HG03565 (cell line): Measurements from ENCODE around the gene PLXNB2.

ENCODE experiments used
- ATAC-seq: cut with Tn5 transposase; IDR thresholded peaks from one replicate; pipeline ENCODE4 v1.9.1; 2021; ENCODE audit warnings: mild to moderate bottlenecking, moderate library complexity; ENCODE audit not compliant: unreplicated experiment

PLXNB2 gene

GRCh38 chr22:50311606-50312351, 4.3 kb upstream of the PLXNB2 start:
- no peak for ATAC-seq

GRCh38 chr22:50310949-50311444, 3.6 kb upstream of the PLXNB2 start:
- ATAC-seq = no peak

- no peak for ATAC-seq
These were observed 2.7 kb upstream of the PLXNB2 start for GRCh38 chr22:50310031-50310722.

GRCh38 chr22:50309601-50309991, 2.1 kb upstream of the PLXNB2 start:
- ATAC-seq = no peak

DNA sequence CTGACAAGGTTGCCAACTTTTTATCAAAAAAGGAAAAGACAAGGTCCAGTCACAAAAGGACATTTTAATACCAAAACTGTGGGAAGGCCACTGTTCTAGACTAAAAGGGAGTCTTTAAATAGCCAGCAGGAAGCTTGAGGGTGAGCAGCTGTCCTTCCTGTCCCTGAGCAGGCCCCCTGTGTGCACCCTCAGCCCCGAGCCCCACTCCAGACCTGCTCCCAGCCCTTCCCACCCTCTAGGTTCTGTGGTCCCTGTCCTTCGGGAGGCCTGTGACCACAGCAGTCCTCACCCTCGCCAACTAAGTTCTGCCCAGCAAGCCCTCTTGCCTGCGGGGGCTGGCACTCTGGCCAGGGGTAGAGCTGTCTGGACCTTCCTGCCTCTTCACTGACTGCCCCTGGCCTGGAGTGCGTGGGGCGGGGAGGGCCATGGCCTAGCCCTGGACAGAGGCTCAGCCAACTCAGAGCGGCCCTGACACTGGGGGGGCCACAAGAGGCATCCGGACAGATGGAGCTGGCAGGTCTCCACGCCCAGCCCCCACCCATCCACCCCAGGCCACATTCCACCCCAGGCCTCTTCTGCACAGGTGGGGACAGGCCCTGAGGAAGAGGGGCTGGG, 1.6 kb upstream of the PLXNB2 start:
- ATAC-seq = no peak

- ATAC-seq = no peak
These were observed 1.1 kb upstream of the PLXNB2 start for GRCh38 chr22:50308597-50308935.

DNA sequence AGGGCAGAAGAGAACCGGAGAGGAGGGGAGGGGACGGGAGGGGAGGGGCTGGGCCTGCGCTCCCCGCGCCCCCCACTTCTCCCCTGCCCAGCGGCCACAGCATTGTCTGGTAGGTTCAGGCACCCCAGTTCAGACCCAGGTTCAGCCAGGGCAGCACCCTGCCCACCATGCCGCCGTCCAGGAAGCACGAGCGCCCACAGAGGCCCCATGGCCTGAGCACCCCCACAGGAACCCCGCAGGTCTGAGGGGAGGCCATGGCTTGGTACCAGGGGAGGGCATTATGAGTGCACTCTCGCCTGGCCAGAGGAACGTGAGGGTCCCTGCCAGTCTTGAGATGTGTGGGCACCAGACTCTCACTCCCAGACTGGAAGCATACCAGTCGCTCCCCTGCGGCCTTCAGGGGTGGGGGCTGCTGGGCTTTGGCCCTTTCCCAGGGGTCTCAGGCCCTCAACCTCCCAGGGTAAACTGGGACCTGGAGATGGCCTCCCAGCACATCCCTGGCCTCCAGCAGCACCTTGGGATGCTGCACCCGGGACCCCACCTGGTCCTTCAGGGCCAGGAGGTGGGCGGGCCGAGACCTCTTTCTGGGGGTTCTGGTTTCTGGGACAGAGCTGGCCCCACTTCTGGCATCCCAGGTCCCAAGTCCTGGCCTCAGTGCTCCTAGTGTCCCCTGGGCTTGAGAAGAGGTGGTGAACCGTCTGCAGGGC, 597 bp upstream of the PLXNB2 start:
- ATAC-seq = no peak

DNA sequence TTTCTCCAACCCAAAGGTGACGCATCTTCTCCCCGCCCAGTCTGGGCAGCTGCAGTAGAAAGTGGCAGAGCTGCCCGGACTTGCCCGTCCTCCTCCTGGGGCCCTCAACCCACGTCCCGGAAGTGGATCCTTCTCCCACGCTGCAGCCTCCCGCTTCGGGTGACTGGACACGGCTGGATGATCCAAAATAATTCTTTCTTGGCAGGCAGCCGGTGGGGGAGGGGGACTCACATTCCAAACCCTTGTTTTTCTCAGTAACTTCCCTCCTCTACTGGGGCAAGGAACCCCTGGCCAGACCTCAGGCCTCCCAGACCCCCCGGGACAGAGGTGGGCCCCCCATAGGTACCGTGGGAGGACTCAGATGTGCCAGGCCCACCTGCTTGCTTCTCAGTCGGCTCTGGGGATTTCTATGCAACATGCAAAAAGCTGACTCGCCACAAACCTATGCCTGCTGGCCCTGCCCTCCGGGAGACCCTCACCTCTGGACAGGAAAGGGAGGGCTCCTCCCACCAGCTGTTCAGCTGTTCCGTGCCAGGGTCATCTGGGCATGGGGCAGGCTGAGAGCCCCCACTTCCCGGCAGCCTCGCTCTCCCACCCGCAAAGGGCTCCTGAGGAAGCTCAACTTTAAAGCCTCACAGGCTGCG, 1.4 kb downstream of the PLXNB2 start:
- no peak for ATAC-seq

DNA sequence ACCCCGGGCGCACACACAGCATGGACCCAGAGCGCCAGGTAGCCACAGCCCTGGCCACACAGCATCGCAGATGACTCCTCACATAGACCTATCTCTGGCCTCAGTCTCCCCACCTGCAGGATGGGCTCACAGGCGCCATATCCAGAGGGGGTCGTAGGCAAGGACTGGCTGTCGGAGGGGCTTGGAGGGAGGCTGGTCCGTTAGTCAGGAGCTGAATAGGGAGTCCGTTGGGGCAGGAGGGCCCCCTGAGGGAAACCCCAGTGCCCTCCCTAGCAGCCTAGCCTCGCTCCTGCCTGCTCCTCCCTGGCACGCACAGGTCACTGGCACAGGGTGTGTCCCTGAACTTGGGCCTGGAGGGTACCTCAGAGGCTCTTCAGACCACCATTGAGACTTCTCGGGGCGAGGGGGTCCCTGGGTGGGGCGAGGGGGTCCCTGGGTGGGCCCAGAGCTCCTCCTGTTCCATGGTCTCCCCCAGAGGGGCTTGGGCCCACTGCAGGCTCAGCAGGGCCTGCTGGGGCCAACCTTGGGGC, 2.0 kb downstream of the PLXNB2 start:
- ATAC-seq = no peak

GRCh38 chr22:50304528-50305392, 2.7 kb downstream of the PLXNB2 start:
- no peak for ATAC-seq

DNA sequence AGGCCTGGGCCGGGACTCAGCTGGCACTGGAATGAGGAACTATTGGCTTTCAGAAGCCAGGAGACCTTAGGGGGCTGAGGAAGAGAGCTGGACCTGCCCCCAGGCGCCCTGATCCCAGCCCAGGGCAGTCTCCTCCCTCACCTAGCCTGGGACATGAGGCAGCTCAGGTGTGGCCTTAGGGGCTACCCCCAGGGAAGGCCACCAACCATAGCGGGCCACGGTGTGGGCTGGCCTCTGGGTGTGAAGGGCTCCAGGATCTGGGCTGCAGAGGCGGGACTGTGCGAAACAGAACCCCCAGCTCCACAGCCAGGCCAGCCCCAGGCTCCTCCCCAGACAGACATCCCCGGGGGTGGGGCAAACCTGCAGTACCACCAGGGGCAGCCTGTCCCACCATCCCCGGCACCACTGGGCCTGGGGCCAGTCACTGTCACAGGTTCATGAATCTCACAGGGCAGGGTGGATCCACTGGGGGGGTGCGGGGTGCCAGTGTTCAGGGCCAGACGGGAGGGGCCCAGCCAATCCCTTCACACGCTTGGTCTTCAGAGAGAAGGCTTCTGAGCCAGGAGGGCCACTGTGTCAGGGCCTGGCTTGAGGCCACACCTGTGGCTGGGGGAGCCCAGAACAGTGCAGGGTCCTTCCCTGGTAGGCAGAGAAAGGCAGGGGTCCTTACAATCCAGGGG, 3.5 kb downstream of the PLXNB2 start:
- ATAC-seq = no peak

DNA sequence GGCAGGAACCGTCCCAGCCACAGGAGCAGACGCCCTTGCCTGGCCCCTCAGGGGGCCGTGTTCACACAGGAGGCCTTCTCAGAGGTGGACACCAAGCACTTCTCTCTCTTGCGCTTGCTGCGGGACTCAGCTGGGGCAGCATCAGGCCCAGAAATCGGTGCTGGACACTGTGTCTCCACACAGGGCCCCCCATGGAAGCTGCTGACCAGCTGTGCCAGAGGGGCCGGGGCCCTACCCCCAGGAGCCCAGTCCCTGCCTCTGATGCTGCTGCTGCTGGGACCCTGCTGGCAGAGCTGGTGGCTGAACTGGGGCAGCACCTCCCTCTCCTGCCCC, 4.0 kb downstream of the PLXNB2 start:
- no peak for ATAC-seq

- ATAC-seq = no peak
These were observed 4.9 kb downstream of the PLXNB2 start for GRCh38 chr22:50302564-50302963.

DNA sequence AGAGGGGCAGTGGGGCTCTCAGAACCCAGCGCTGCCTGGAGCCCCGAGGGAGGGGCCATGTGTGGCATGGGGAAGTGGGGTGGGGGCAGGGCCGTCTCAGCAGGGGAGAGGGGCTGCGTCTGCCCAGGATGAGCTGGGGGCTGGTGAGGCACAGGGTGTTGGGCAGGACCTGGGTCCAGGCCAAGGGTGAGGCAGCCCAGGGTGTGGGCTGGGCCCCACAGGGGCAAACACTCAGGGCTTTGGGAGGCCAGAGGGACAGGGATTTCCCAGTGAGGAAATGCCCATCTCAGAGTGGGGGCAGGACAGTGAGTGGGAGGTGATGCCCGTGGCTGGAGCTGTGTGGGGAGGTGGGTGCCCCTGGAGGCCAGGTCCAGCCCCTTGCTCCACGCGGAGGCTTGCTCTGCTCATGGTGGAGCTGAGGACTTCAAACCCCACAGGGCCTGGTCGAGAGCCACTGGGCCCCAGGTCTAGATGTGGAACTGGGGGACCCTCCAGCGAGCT, 5.4 kb downstream of the PLXNB2 start:
- no peak for ATAC-seq

GRCh38 chr22:50301581-50301991, 5.9 kb downstream of the PLXNB2 start:
- ATAC-seq = no peak

GRCh38 chr22:50300620-50301257, 6.7 kb downstream of the PLXNB2 start:
- ATAC-seq = no peak

DNA sequence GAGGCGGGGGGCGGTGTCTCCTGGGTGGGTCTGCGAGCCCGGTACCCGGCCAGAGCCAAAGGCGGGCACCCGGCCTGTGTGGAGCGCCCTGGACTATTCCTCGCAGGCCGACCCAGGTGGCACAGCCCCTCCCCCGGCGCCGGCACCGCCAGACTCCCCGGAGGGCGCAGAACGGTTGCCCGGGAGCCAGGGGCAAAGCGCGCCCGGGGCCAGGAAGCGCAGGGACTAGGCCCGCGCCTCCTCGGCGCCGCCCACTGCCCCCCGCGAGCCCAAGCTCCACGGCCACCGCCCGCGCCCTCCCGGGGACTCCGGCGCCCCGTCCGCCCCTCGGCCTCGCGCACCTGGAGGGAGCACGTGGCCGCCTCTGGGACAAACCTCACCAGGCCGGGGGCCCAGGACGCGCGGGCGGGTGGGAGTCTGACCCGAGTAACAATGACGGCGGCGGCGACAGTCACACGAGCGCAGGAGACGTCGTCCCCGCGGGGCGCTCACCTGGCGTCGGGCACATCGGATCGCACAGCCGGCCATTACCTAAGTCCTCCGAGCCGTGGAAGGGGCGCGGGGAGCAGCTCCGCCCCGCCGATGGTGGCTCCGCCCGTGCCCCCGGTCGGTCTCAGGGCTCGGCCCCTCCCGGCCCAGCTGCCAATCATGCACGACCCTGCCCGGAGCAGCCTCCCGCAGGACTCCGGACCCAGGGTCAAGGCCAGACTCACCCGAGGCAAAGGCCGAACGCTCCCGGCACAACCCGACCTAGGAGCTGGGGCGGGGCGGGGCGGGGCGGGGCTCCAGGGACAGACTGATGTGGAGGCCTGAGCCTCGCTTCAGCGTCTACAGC, 7.4 kb downstream of the PLXNB2 start:
- no peak for ATAC-seq
